ENCODE data around the gene CARF. TPM values are rescaled to one million over a fixed set of nuclear protein-coding genes. Genes with fewer than 3 reads are reported as not detected.

Gene CARF
- total and polyA plus RNA-seq, 2 donors (not counting 1 experiment from before 2014, with no cell fraction given): 7.2 to 8.6 TPM

GRCh38 chr2:202933958-202934357 lies 21.9 kb downstream of the CARF start:
- no peak for DNase-seq (ENCODE audit: low read depth in 2 of 2)
- Histone ChIP-seq H3K4me3 (replicated peaks in 1 of 4; ENCODE audit: control extremely low read depth in 1 of 4, insufficient read depth in 1 of 4, low read depth in 3 of 4, low read length in 4 of 4) (no peak overlapping the region), H3K9ac (ENCODE audit: insufficient read depth, low read length) (no peak overlapping the region), H3K9me3 (ENCODE audit: control insufficient read depth, insufficient read depth, low read depth, low read length) (no peaks in the 10 kb centered on the region), H3K27ac (ENCODE audit: insufficient read depth, low read length) (no peak overlapping the region), H4K20me1 (ENCODE audit: control insufficient read depth, extremely low read depth, insufficient read depth, low read length) (no peaks in the 10 kb centered on the region), H3K4me1 (ENCODE audit: control insufficient read depth, extremely low read depth, insufficient read depth, low read length) (no peaks in the 10 kb centered on the region), H2AFZ (ENCODE audit: low read length) (no peak overlapping the region), H3K27me3 (ENCODE audit: control insufficient read depth, insufficient read depth, low read length) (no peaks in the 10 kb centered on the region), H3K4me2 (ENCODE audit: extremely low read depth, insufficient read depth, low read length) (no peak overlapping the region), H3K79me2 (ENCODE audit: control insufficient read depth, insufficient read depth, low read length) (no peaks in the 10 kb centered on the region), H3K36me3 (ENCODE audit: control insufficient read depth, insufficient read depth, low read length) (no peaks in the 10 kb centered on the region)
- no peak for TF ChIP-seq CTCF (conservative IDR thresholded peaks at IDR 0.05 in 1 of 2, IDR thresholded peaks at IDR 0.05 in 1 of 2; ENCODE audit: low read depth in 1 of 2, low read length in 2 of 2)
- no peak for TF ChIP-seq EZH2 (IDR thresholded peaks at IDR 0.05; ENCODE audit: low read length, missing control alignments)

- Histone ChIP-seq H3K27ac (ENCODE audit: insufficient read depth, low read length) (no peak overlapping the region), H3K4me3 (replicated peaks in 1 of 4; ENCODE audit: control extremely low read depth in 1 of 4, insufficient read depth in 1 of 4, low read depth in 3 of 4, low read length in 4 of 4) (no peak overlapping the region), H3K36me3 (ENCODE audit: control insufficient read depth, insufficient read depth, low read length) (no peaks in the 10 kb centered on the region), H3K4me2 (ENCODE audit: extremely low read depth, insufficient read depth, low read length) (no peak overlapping the region), H3K9me3 (ENCODE audit: control insufficient read depth, insufficient read depth, low read depth, low read length) (no peaks in the 10 kb centered on the region), H3K27me3 (ENCODE audit: control insufficient read depth, insufficient read depth, low read length) (no peaks in the 10 kb centered on the region), H3K79me2 (ENCODE audit: control insufficient read depth, insufficient read depth, low read length) (no peaks in the 10 kb centered on the region), H3K4me1 (ENCODE audit: control insufficient read depth, extremely low read depth, insufficient read depth, low read length) (no peaks in the 10 kb centered on the region), H4K20me1 (ENCODE audit: control insufficient read depth, extremely low read depth, insufficient read depth, low read length) (no peaks in the 10 kb centered on the region), H3K9ac (ENCODE audit: insufficient read depth, low read length) (no peak overlapping the region), H2AFZ (ENCODE audit: low read length) (no peak overlapping the region)
- TF ChIP-seq CTCF (conservative IDR thresholded peaks at IDR 0.05 in 1 of 2, IDR thresholded peaks at IDR 0.05 in 1 of 2; ENCODE audit: low read depth in 1 of 2, low read length in 2 of 2) (no peak), EZH2 (IDR thresholded peaks at IDR 0.05; ENCODE audit: low read length, missing control alignments) (no peak)
- DNase-seq (ENCODE audit: low read depth in 2 of 2): no peak
These were observed 22.4 kb downstream of the CARF start for GRCh38 chr2:202934456-202934855.

GRCh38 chr2:202938960-202939359 lies 26.9 kb downstream of the CARF start:
- Histone ChIP-seq H3K4me1 (ENCODE audit: control insufficient read depth, extremely low read depth, insufficient read depth, low read length) (peaks cover 2% of the 10 kb centered on the region), H3K4me3 (replicated peaks in 1 of 4; ENCODE audit: control extremely low read depth in 1 of 4, insufficient read depth in 1 of 4, low read depth in 3 of 4, low read length in 4 of 4) (no peak overlapping the region), H3K79me2 (ENCODE audit: control insufficient read depth, insufficient read depth, low read length) (no peaks in the 10 kb centered on the region), H3K9me3 (ENCODE audit: control insufficient read depth, insufficient read depth, low read depth, low read length) (no peaks in the 10 kb centered on the region), H3K36me3 (ENCODE audit: control insufficient read depth, insufficient read depth, low read length) (no peaks in the 10 kb centered on the region), H3K27me3 (ENCODE audit: control insufficient read depth, insufficient read depth, low read length) (no peaks in the 10 kb centered on the region), H4K20me1 (ENCODE audit: control insufficient read depth, extremely low read depth, insufficient read depth, low read length) (no peaks in the 10 kb centered on the region), H3K27ac (ENCODE audit: insufficient read depth, low read length) (no peak overlapping the region), H3K9ac (ENCODE audit: insufficient read depth, low read length) (no peak overlapping the region), H2AFZ (ENCODE audit: low read length) (no peak overlapping the region), H3K4me2 (ENCODE audit: extremely low read depth, insufficient read depth, low read length) (no peak overlapping the region)
- TF ChIP-seq EZH2 (IDR thresholded peaks at IDR 0.05; ENCODE audit: low read length, missing control alignments): no peak
- TF ChIP-seq CTCF (conservative IDR thresholded peaks at IDR 0.05 in 1 of 2, IDR thresholded peaks at IDR 0.05 in 1 of 2; ENCODE audit: low read depth in 1 of 2, low read length in 2 of 2): no peak
- no peak for DNase-seq (ENCODE audit: low read depth in 2 of 2)

Measured in fibroblast of lung (primary cell).